ENCODE results near the gene ELP1. TPM values are rescaled to one million over a fixed set of nuclear protein-coding genes. Genes with fewer than 3 reads are reported as not detected.

Gene ELP1
- total and polyA plus RNA-seq, 4 donors = 9.3 to 27.7 (median 16.4) TPM

- no peaks in the 10 kb centered on the region for H3K9me3 ChIP-seq (ENCODE audit: control insufficient read depth in 4 of 4, low read length in 3 of 4)
- no peak for DNase-seq (ENCODE audit: low spot score)
- TF ChIP-seq TAF1 (conservative IDR thresholded peaks at IDR 0.05) (no peak), GABPA (IDR thresholded peaks at IDR 0.05 in 1 of 2, conservative IDR thresholded peaks at IDR 0.05 in 1 of 2) (no peak), HNF4A (conservative IDR thresholded peaks at IDR 0.05) (no peak), NR2F2 (IDR thresholded peaks at IDR 0.05) (no peak), RAD21 (IDR thresholded peaks at IDR 0.05) (no peak), SP1 (IDR thresholded peaks at IDR 0.05) (no peak), RXRA (IDR thresholded peaks at IDR 0.05) (no peak), JUND (IDR thresholded peaks at IDR 0.05) (no peak), FOXA1 (IDR thresholded peaks at IDR 0.05) (no peak)
- TF ChIP-seq, protein P1, sequence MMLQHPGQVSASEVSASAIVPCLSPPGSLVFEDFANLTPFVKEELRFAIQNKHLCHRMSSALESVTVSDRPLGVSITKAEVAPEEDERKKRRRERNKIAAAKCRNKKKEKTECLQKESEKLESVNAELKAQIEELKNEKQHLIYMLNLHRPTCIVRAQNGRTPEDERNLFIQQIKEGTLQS (IDR thresholded peaks at IDR 0.05) = no peak
- WGBS = 94% methylated on average over 5 of the region's 5 CpGs
- H3K4me3 ChIP-seq (ENCODE audit: low read depth in 1 of 3, low read length in 3 of 3) = no peak overlapping the region
- H3K36me3 ChIP-seq (ENCODE audit: control insufficient read depth in 4 of 4, insufficient read depth in 3 of 4, low read depth in 1 of 4, low read length in 3 of 4) = no peaks in the 10 kb centered on the region
- H3K4me1 ChIP-seq (ENCODE audit: control insufficient read depth in 4 of 4, insufficient read depth in 4 of 4, low read length in 3 of 4) = no peaks in the 10 kb centered on the region
- H3K27me3 ChIP-seq (ENCODE audit: control insufficient read depth in 4 of 4, insufficient read depth in 4 of 4, low read length in 3 of 4) = no peaks in the 10 kb centered on the region
- H3K9ac ChIP-seq (ENCODE audit: low read depth in 1 of 2, low read length in 2 of 2) = no peak overlapping the region
- no peak overlapping the region for H3K27ac ChIP-seq (ENCODE audit: low read depth in 1 of 2, low read length in 2 of 2)
Observed at GRCh38 chr9:108845507-108845906, 88.4 kb downstream of the ELP1 start.

DNA sequence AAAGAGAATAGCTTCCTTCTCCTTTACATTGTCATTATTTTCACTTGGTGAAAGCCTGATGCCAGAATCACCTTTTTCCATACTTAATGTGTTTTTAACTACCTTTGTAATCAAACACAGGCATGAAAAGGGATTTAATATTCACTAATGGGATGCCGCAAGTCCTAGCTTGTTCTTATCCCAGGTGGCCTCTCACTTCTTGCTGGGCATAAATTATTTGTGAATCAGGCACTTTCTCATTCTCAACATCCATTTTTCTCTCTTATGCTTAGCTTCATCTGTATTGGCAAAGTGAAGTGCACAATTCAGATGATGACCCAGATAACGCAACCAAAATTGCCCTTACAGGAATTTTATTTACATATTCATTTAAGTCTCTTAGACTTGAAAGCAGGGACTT lies 89.1 kb downstream of the ELP1 start:
- no peak for DNase-seq (ENCODE audit: low spot score)
- 93% methylated on average over 2 of the region's 2 CpGs for WGBS
- no peaks in the 10 kb centered on the region for H3K27me3 ChIP-seq (ENCODE audit: control insufficient read depth in 4 of 4, insufficient read depth in 4 of 4, low read length in 3 of 4)
- H3K4me3 ChIP-seq (ENCODE audit: low read depth in 1 of 3, low read length in 3 of 3) = no peak overlapping the region
- no peak overlapping the region for H3K9ac ChIP-seq (ENCODE audit: low read depth in 1 of 2, low read length in 2 of 2)
- H3K27ac ChIP-seq (ENCODE audit: low read depth in 1 of 2, low read length in 2 of 2) = no peak overlapping the region
- H3K4me1 ChIP-seq (ENCODE audit: control insufficient read depth in 4 of 4, insufficient read depth in 4 of 4, low read length in 3 of 4) = no peaks in the 10 kb centered on the region
- no peaks in the 10 kb centered on the region for H3K9me3 ChIP-seq (ENCODE audit: control insufficient read depth in 4 of 4, low read length in 3 of 4)
- TF ChIP-seq GABPA (IDR thresholded peaks at IDR 0.05 in 1 of 2, conservative IDR thresholded peaks at IDR 0.05 in 1 of 2) (no peak), JUND (IDR thresholded peaks at IDR 0.05) (no peak), EGR1 (IDR thresholded peaks at IDR 0.05; ENCODE audit: low read depth in 2 of 2) (no peak), RAD21 (IDR thresholded peaks at IDR 0.05) (no peak), FOXA2 (IDR thresholded peaks at IDR 0.05) (no peak), HNF4G (IDR thresholded peaks at IDR 0.05) (no peak), FOXA1 (IDR thresholded peaks at IDR 0.05) (no peak), HNF4A (conservative IDR thresholded peaks at IDR 0.05) (no peak), YY1 (IDR thresholded peaks at IDR 0.05) (no peak), TAF1 (conservative IDR thresholded peaks at IDR 0.05) (no peak), RXRA (IDR thresholded peaks at IDR 0.05) (no peak), ZBTB33 (IDR thresholded peaks at IDR 0.05) (no peak), SP1 (IDR thresholded peaks at IDR 0.05) (no peak), NR2F2 (IDR thresholded peaks at IDR 0.05) (no peak)
- TF ChIP-seq, protein P1 (IDR thresholded peaks at IDR 0.05) = no peak
- TF ChIP-seq, protein P2, sequence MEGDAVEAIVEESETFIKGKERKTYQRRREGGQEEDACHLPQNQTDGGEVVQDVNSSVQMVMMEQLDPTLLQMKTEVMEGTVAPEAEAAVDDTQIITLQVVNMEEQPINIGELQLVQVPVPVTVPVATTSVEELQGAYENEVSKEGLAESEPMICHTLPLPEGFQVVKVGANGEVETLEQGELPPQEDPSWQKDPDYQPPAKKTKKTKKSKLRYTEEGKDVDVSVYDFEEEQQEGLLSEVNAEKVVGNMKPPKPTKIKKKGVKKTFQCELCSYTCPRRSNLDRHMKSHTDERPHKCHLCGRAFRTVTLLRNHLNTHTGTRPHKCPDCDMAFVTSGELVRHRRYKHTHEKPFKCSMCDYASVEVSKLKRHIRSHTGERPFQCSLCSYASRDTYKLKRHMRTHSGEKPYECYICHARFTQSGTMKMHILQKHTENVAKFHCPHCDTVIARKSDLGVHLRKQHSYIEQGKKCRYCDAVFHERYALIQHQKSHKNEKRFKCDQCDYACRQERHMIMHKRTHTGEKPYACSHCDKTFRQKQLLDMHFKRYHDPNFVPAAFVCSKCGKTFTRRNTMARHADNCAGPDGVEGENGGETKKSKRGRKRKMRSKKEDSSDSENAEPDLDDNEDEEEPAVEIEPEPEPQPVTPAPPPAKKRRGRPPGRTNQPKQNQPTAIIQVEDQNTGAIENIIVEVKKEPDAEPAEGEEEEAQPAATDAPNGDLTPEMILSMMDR (IDR thresholded peaks at IDR 0.05; ENCODE audit: low read depth, low read length, missing input control) = no peak
- TF ChIP-seq, protein P3, sequence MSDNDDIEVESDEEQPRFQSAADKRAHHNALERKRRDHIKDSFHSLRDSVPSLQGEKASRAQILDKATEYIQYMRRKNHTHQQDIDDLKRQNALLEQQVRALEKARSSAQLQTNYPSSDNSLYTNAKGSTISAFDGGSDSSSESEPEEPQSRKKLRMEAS (IDR thresholded peaks at IDR 0.05) = no peak
- no peaks in the 10 kb centered on the region for H3K36me3 ChIP-seq (ENCODE audit: control insufficient read depth in 4 of 4, insufficient read depth in 3 of 4, low read depth in 1 of 4, low read length in 3 of 4)
